Gastrocnemius medialis (tissue), 4 donors: Measurements from ENCODE around the gene HP. TPM values are rescaled to one million over a fixed set of nuclear protein-coding genes. Genes with fewer than 3 reads are reported as not detected.

Experiments
- ATAC-seq, 2 donors: fragments of 150-250 bp; one replicate each; pipeline ENCODE4 v1.9.1; 2016
- DNase-seq, 2 donors: peaks; one replicate each; pipeline ENCODE4 v3.0.0-alpha.2; 2019
- H3K27ac ChIP-seq, 4 donors: fragments of 200-600 bp; sonication (generic); 1 replicate in 1 of 4; 2 replicates in 3 of 4; pipeline ENCODE4 v1.5.1; 2016 to 2018; ENCODE audit warnings: mild to moderate bottlenecking in 2 of 4, moderate library complexity in 1 of 4
- H3K27me3 ChIP-seq, 3 donors: fragments of 200-600 bp; sonication (generic) in 2 of 3; 1 replicate in 1 of 3; 2 replicates in 2 of 3; pipeline versions ENCODE4 v1.5.1 to v1.6.0; 2016 to 2019; ENCODE audit warnings: mild to moderate bottlenecking in 1 of 3, moderate library complexity in 1 of 3
- H3K36me3 ChIP-seq, 2 donors: fragments of 200-600 bp; sonication (generic) in 1 of 2; one replicate each; pipeline ENCODE4 v1.5.1; 2017 to 2018
- H3K4me1 ChIP-seq, 2 donors: fragments of 200-600 bp; sonication (generic) in 1 of 2; one replicate each; pipeline ENCODE4 v1.5.1; 2016 to 2017; ENCODE audit warnings: mild to moderate bottlenecking in 2 of 2
- H3K4me3 ChIP-seq, 4 donors: fragments of 200-600 bp; sonication (generic) in 3 of 4; 1 replicate in 1 of 4; 2 replicates in 3 of 4; pipeline ENCODE4 v1.5.1; 2016 to 2019; ENCODE audit warnings: mild to moderate bottlenecking in 2 of 4
- H3K9me3 ChIP-seq, 3 donors: fragments of 200-600 bp; sonication (generic) in 2 of 3; 1 replicate in 1 of 3; 2 replicates in 2 of 3; pipeline ENCODE4 v1.5.1; 2016 to 2019
- POLR2A ChIP-seq, 2 donors: fragments of 450-650 bp; IDR thresholded peaks; one replicate each; pipeline ENCODE4 v1.6.1; 2017; ENCODE audit warnings: antibody characterized with exemption in 2 of 2, mild to moderate bottlenecking in 2 of 2, moderate library complexity in 2 of 2
- in situ Hi-C, 4 donors: fragments of 200-750 bp; cut with MboI; loops; one replicate each; pipeline versions ENCODE4 v1.15.0 to v1.8.0; 2017; ENCODE audit warnings: low sequenced_read_pairs in 4 of 4
- intact Hi-C: fragments of 100-400 bp; cut with DNase I; formaldehyde crosslinking; loops from one replicate; pipeline ENCODE4 v1.15.1; 2023; ENCODE audit warnings: low total_unique reads
- total RNA-seq, 4 donors: library from RNA; depleted of rRNA; stranded (reverse); fragments of >200 nt; gene quantifications; one replicate each; pipeline versions ENCODE4 v1.1.0 to v1.2.3, GENCODE V29; 2016
- TF ChIP-seq, protein P1 (sequence below), 5 experiments: fragments of 450-650 bp in 3 of 5; fragments of 200-600 bp in 2 of 5; sonication (generic) in 2 of 5; IDR thresholded peaks in 4 of 5; conservative IDR thresholded peaks in 1 of 5; 1 replicate in 4 of 5; 2 replicates in 1 of 5; pipeline ENCODE4 v1.5.1; 2016 to 2019; ENCODE audit warnings: antibody characterized with exemption in 5 of 5, mild to moderate bottlenecking in 3 of 5, moderate library complexity in 3 of 5

Gene HP
- total RNA-seq, 4 donors from 2014 or later = 1.5 to 206 (median 63.7) TPM; not detected in 1

DNA sequence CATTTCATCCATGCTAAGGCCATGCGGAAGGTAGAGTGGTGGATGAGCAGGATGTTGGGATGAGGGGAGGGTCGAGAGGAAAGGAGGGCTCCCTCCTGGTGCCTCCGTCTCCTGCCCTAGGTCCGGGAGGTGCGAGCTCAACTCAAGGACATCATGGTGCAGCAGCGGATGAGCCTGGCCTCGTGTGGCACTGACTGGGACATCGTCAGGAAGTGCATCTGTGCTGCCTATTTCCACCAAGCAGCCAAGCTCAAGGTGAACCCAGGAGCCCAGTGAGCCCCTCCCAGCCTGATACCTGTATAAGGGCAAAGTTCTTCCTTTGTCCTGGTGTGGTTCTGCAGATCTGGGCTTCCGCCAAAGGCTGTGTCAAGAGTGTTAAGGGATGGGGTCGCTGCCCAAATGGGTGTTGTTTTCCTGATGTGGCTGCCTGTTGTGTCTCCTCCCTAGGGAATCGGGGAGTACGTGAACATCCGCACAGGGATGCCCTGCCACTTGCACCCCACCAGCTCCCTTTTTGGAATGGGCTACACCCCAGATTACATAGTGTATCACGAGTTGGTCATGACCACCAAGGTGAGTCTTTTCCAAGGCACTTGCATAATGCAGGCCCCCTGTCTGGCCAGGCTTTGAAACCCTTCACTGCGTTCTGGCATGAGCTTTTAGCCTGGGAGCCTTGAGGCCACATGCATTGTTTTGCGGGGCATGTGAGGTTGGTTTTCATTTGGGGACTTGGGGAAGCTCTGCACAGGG lies 54.2 kb downstream of the HP start:
- no peak for DNase-seq
- intact Hi-C loops (no loop called here), in situ Hi-C loops (no loop called here)
- ATAC-seq = no peak
- H3K27ac ChIP-seq = no peak overlapping the region
- H3K27me3 ChIP-seq = no peaks in the 10 kb centered on the region
- H3K9me3 ChIP-seq = no peaks in the 10 kb centered on the region
- no peak overlapping the region for H3K4me3 ChIP-seq
- TF ChIP-seq, protein P1, sequence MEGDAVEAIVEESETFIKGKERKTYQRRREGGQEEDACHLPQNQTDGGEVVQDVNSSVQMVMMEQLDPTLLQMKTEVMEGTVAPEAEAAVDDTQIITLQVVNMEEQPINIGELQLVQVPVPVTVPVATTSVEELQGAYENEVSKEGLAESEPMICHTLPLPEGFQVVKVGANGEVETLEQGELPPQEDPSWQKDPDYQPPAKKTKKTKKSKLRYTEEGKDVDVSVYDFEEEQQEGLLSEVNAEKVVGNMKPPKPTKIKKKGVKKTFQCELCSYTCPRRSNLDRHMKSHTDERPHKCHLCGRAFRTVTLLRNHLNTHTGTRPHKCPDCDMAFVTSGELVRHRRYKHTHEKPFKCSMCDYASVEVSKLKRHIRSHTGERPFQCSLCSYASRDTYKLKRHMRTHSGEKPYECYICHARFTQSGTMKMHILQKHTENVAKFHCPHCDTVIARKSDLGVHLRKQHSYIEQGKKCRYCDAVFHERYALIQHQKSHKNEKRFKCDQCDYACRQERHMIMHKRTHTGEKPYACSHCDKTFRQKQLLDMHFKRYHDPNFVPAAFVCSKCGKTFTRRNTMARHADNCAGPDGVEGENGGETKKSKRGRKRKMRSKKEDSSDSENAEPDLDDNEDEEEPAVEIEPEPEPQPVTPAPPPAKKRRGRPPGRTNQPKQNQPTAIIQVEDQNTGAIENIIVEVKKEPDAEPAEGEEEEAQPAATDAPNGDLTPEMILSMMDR (IDR thresholded peaks at IDR 0.05 in 4 of 5, conservative IDR thresholded peaks at IDR 0.05 in 1 of 5) = no peak
- no peak for TF ChIP-seq POLR2A (IDR thresholded peaks at IDR 0.05)
- H3K36me3 ChIP-seq = peaks cover 0 to 95% of the 10 kb centered on the region in 2 donors
- H3K4me1 ChIP-seq = no peaks in the 10 kb centered on the region

DNA sequence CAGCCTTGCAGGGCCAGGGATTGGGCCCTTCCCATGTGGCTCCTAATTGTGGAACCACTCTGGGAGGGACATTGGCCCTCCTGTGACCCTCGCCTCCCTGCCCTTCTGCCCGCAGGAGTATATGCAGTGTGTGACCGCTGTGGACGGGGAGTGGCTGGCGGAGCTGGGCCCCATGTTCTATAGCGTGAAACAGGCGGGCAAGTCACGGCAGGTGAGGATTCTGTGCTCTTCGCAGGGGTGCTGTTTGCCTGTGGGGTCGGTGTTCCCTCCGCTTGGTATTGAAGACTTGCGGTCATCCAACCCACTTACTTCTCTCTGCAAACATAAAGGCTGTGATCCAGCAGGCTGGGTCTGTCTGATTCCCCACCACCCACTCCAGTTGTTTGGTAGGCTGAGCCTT lies 55.0 kb downstream of the HP start:
- ATAC-seq = no peak
- Histone ChIP-seq H3K27me3 (no peaks in the 10 kb centered on the region), H3K9me3 (no peaks in the 10 kb centered on the region), H3K4me1 (no peaks in the 10 kb centered on the region), H3K27ac (no peak overlapping the region), H3K4me3 (no peak overlapping the region), H3K36me3 (peaks cover 0 to 87% of the 10 kb centered on the region in 2 donors)
- TF ChIP-seq, protein P1 (IDR thresholded peaks at IDR 0.05 in 4 of 5, conservative IDR thresholded peaks at IDR 0.05 in 1 of 5) = no peak
- TF ChIP-seq POLR2A (IDR thresholded peaks at IDR 0.05) = no peak
- in situ Hi-C loops (no loop called here), intact Hi-C loops (no loop called here)
- no peak for DNase-seq

DNA sequence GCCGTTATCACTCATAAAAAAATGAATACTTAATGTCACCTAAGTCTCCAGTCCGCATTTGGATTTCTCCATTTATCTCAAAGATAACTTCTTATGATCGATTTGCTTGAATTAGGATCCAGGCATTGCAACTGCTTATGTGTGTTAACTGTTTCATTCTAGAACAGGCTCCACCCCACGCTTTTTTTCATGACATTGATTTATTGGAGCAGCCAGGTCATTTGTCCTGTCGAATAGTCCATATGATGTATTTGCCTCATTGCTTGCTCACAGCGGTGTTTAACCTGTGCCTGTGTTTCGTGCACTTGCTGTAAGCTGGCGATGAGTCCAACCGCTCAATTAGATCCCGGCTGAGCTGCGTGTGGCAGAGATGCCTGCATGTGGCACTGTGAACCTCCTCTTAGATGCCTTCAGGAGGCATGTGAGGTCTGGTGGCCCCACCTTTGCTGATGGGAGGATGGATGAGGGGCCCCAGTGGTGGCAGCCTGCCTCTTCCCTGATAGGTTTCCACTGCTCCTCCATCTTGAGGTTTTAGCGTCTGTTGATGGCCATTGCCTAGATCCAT lies 55.7 kb downstream of the HP start:
- no peaks in the 10 kb centered on the region for H3K9me3 ChIP-seq
- H3K4me3 ChIP-seq = no peak overlapping the region
- in situ Hi-C loops = no loop called here
- no peaks in the 10 kb centered on the region for H3K4me1 ChIP-seq
- no peaks in the 10 kb centered on the region for H3K27me3 ChIP-seq
- DNase-seq = no peak
- intact Hi-C loops = no loop called here
- H3K36me3 ChIP-seq = peaks cover 0 to 80% of the 10 kb centered on the region in 2 donors
- no peak for ATAC-seq
- H3K27ac ChIP-seq = no peak overlapping the region
- TF ChIP-seq, protein P1 (IDR thresholded peaks at IDR 0.05 in 4 of 5, conservative IDR thresholded peaks at IDR 0.05 in 1 of 5) = no peak
- no peak for TF ChIP-seq POLR2A (IDR thresholded peaks at IDR 0.05)

Other genes with a start within 250 kb of the HP start
- 10 to 100 TPM; 60.7 to 80.6 (median 66.3) TPM for gene AP1G1, start 245.7 kb upstream of the HP start, total RNA-seq
- 10 to 100 TPM; 15.8 to 22.6 (median 19.4) TPM for gene ATXN1L, start 208.5 kb upstream of the HP start, total RNA-seq
- 10 to 100 TPM in 1 of 4 donors, 1 to 10 TPM in 3; 4.0 to 19.4 (median 8.1) TPM for gene ZNF821, start 170.3 kb upstream of the HP start, total RNA-seq
- 100 to 1,000 TPM in 2 of 4 donors, 10 to 100 TPM in 2; 90.8 to 141 (median 112) TPM for gene IST1, start 159.0 kb upstream of the HP start, total RNA-seq
- not detected for gene PKD1L3, start 54.1 kb upstream of the HP start, total RNA-seq
- 1 to 10 TPM; 5.1 to 7.3 (median 6.7) TPM for gene DHODH, start 45.8 kb upstream of the HP start, total RNA-seq
- gene HPR, start 8.7 kb downstream of the HP start, total RNA-seq = under 1 TPM in 1 of 4 donors, not detected in 3; 0.20 TPM
- 10 to 100 TPM in 2 of 4 donors, 1 to 10 TPM in 2; 6.0 to 13.7 (median 10.0) TPM for gene TXNL4B, start 39.1 kb downstream of the HP start, total RNA-seq
- gene DHX38, start 39.3 kb downstream of the HP start, total RNA-seq = 10 to 100 TPM; 26.9 to 75.3 (median 53.8) TPM
- not detected for gene PMFBP1, start 117.7 kb downstream of the HP start, total RNA-seq